Measurements from ENCODE around the gene H3-3A. TPM values are rescaled to one million over a fixed set of nuclear protein-coding genes. Genes with fewer than 3 reads are reported as not detected.

Gene H3-3A
- total RNA-seq: 233 and 273 TPM in 2 replicates

DNA sequence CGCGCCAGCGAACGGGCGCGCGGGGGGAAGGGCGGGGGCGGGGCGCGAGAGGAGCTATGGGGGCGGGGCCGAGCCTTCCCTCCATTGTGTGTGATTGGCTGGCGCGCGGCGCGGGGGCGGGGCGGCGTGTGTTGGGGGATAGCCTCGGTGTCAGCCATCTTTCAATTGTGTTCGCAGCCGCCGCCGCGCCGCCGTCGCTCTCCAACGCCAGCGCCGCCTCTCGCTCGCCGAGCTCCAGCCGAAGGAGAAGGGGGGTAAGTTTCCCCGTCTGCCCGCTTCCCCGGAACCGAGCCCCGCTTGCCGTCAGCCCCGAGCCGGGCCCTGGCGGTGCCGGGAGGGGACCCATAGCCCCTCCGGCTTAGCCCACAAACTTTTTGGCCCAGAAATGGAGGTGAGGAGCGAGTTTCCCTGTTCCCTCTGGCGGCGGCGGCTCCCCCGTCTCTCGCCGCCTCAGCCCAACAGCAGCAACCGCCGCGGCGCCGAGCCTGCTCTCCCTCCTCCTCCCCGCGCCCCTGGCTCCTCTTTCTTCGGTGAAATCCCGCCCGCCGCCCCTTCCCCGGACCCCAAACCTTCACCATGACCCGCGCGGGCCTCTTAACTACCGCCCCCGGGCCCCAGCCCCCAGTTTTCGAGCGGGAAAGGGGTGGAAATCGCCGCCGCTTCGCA is at the start of gene H3-3A:
Gene H3-3A (plus strand): TSS at position 159 of the 666 bp plus-strand sequence. CDS start 1,636 bp downstream, outside the sequence.

Other genes starting within 250 kb of the H3-3A start
- gene TMEM63A, start 180.3 kb upstream of the H3-3A start, total RNA-seq: 16.3 and 22.6 TPM in 2 replicates
- not detected in 2 replicates for gene LEFTY1, start 173.6 kb upstream of the H3-3A start, total RNA-seq
- 42.1 and 43.4 TPM in 2 replicates for gene PYCR2, start 138.5 kb upstream of the H3-3A start, total RNA-seq
- gene LEFTY2, start 121.5 kb upstream of the H3-3A start, total RNA-seq: under 0.01 and 0.10 TPM in 2 replicates
- 21.2 and 24.1 TPM in 2 replicates for gene SDE2, start 63.4 kb upstream of the H3-3A start, total RNA-seq
- 36.3 and 38.7 TPM in 2 replicates for gene ACBD3, start 124.0 kb downstream of the H3-3A start, total RNA-seq
- 0.10 TPM in 1 of 2 replicates, not detected in the other for gene MIXL1, start 160.9 kb downstream of the H3-3A start, total RNA-seq
- 3.9 and 9.1 TPM in 2 replicates for gene LIN9, start 246.4 kb downstream of the H3-3A start, total RNA-seq